22Rv1 (cell line): Measurements from ENCODE around the gene GPRC5A.
A peak's percentile ranks its signal among the peaks of the same experiment; 100 is the strongest.

Experiments used
- H3K27ac ChIP-seq: fragments of 450-650 bp; 2 replicates; pipeline ENCODE4 v1.5.1; 2017
- ZFX ChIP-seq: fragments of 450-650 bp; IDR thresholded peaks from 2 replicates; pipeline ENCODE4 v1.6.1; 2017; ENCODE audit warnings: antibody characterized with exemption, borderline replicate concordance
- TF ChIP-seq, protein P1 (sequence below): fragments of 450-650 bp; IDR thresholded peaks from 2 replicates; pipeline ENCODE4 v1.5.1; 2017; ENCODE audit warnings: mild to moderate bottlenecking

Gene GPRC5A

DNA sequence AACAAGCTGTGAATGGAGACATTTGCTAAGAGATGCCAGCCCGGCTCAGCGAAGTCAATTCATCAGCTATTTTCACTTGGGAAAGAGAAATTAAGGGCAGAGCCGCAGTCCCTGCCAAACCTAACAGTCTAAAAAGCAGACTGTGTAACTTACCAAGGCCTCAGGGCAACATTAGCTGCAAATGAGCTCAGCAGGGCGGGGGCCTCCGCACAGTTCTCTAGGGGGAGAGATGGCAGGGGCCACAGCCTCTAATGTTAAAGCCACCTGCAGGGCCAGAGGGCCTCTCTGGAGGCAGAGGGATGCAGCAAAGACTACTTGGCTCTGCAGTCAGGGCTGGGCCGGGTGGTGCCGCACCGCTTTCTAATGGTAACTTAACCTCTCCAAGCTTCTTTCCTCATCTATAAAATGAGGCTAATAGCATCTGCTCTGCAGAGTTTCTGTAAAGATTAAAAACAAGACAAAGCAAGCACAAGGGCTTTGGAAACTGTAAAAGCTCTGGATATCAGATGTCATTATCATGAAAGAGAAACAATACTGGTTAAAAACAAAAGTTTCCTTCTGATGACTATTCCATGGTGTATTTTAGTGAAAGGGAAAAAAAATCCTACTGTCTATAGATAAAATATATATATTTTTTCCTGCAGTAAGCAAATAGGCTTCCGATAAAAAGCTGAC is 13.4 kb upstream of the GPRC5A start:
- peak overlapping the region; percentile 82 for H3K27ac ChIP-seq
- TF ChIP-seq, protein P1, sequence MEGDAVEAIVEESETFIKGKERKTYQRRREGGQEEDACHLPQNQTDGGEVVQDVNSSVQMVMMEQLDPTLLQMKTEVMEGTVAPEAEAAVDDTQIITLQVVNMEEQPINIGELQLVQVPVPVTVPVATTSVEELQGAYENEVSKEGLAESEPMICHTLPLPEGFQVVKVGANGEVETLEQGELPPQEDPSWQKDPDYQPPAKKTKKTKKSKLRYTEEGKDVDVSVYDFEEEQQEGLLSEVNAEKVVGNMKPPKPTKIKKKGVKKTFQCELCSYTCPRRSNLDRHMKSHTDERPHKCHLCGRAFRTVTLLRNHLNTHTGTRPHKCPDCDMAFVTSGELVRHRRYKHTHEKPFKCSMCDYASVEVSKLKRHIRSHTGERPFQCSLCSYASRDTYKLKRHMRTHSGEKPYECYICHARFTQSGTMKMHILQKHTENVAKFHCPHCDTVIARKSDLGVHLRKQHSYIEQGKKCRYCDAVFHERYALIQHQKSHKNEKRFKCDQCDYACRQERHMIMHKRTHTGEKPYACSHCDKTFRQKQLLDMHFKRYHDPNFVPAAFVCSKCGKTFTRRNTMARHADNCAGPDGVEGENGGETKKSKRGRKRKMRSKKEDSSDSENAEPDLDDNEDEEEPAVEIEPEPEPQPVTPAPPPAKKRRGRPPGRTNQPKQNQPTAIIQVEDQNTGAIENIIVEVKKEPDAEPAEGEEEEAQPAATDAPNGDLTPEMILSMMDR: no peak; the same call in 1 of the 2 replicates
- TF ChIP-seq ZFX: no peak

DNA sequence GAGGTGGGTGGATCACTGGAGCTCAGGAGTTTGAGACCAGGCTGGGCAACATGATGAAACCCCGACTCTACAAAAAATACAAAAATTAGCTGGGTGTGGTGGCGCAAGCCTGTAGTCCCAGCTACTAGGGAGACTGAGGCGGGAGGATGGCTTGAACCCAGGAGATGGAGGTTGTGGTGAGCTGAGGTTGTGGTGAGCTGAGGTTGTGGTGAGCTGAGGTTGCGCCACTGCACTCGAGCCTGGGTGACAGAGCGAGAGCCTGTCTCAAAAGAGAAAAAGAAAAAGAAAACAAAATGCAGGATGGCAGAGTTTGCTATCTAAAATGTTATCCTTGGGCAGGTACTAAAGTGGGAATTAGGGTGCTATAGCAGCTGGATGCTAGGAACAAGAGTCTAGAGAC is 10.8 kb upstream of the GPRC5A start:
- H3K27ac ChIP-seq: peak overlapping the region; percentile 91
- TF ChIP-seq, protein P1: no peak
- no peak for TF ChIP-seq ZFX

DNA sequence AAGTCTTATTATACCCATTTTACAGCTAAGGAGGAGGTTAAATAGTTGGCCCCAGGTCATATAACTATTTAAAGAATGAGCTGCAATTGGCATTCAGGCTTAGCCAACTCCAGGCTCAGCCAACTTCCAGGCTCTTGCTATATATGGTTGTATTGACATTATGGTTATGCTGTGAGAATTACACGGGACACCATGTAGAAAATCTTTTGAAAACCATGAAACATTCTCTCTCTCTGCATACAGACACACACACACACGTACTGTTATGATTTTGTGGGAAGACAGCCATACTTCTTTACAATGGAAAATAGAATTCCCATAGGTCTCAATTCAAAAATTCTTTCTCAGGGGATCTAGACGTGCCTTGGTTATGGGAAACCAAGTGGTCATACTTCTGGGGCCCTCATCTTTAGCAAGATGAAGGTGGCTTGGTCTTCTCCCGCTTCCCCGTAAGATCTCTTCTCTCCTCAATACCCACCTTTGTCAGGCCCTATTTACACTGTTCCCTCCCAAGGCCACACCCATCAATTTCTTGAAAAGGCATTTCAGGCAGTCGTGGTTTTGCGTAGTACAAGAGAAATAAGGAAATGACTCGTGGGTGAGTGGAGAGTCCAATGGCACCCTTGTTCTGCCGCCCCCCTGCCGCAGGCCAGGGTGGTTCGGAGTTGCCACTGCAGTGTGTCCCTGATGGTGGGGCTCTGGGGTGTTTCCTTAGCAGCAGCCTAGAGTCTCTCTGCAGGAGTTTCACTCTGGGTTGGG is 10.0 kb upstream of the GPRC5A start:
- H3K27ac ChIP-seq: peak overlapping the region; percentile 91
- TF ChIP-seq ZFX: no peak
- TF ChIP-seq, protein P1: no peak

DNA sequence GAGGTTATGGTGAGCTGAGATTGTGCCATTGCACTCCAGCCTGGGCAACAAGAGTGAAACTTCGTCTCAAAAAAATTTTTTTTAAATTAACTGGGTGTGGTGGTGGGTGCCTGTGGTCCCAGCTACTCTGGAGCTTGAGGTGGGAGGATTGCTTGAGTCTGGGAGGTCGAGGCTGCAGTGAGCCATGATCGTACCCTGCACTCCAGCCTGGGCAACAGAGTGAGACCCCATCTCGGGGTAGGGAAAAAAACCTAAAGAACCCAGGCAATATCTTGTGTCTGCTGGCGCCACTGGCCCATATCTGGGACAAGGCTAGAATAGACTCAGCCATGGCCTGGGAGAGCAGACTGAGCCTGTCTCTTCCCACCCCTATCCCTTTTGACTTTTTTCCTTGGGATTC is 9.1 kb upstream of the GPRC5A start:
- H3K27ac ChIP-seq: peak overlapping the region; percentile 91
- TF ChIP-seq, protein P1: no peak
- no peak for TF ChIP-seq ZFX

DNA sequence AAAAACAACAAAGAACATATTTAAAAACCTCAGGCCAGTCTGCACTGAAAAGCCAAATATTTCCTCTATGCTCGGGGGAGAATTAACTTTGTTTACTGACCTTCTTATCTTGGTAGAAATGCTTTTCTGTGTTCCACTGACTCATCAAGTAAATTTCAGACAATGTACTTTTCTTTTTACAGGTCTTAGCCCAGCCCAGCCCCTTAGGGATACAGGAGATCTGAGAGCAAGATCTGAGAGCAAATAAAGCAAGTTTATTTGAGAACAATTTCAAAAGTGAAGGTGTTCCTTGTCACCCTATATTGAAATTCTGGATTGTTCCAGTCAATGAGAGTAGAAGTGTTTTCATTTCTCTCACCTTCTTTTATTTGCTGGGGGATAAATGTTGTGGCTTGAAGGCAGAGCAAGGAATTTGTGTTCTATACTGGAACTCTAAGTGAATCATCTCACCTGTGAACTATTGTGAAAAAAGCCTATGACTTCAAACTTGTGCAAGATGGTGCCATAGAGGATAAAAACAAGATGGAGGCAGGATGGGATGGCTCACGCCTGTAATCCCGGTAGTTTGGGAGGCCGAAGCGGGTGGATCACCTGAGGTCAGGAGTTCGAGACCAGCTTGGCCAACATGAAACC is 7.9 kb upstream of the GPRC5A start:
- H3K27ac ChIP-seq: peak overlapping the region; percentile 91
- TF ChIP-seq, protein P1: no peak
- TF ChIP-seq ZFX: no peak

DNA sequence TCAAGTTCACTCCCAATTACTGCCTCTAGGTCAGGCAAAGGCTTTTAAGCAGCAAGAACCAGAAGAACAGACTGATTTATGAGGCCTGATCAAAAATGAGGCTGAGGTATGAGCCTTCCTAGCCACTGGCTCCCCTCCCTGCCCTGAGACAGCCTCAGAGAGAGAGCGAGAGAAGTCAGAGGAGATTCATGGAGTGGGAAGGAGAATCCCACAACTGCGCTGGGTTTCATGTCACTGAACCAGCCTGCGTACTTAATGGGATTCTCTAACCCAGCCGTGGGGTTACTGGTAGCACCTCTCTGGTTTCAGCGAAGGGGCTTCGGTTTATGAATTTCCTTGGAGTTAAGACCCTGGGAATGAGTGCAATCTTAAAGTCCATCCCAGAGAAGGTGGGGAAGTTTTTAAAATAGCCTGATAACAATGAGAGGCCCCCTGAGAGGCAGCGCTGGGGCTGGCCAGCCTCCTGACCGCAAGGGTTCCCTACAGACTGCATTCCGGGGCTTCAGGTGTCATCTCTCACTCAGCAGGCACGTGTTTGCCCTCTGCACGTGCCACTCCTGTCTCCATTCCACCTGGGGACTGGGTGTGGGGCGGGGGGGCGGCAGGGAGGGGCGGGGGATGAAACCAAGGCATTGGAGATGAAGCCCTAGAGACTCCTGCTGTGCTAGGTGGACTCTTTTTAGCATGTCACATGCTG is 6.1 kb upstream of the GPRC5A start:
- TF ChIP-seq, protein P1: no peak
- no peak for TF ChIP-seq ZFX
- peak overlapping the region; percentile 91; the same call in 1 of the 2 replicates for H3K27ac ChIP-seq
